Smooth muscle cell (in vitro differentiated cells): ENCODE data around the gene RALGAPA2. TPM values are rescaled to one million over a fixed set of nuclear protein-coding genes. Genes with fewer than 3 reads are reported as not detected.

Experiments
- DNase-seq: peaks from one replicate; lab custom pipeline; 2025; ENCODE audit not compliant: unreplicated experiment; lab: John Stamatoyannopoulos, UW
- H2AFZ ChIP-seq: fragments of 200-600 bp; sonication (generic); 2 replicates; pipeline ENCODE4 v1.6.0; 2016; ENCODE audit warnings: antibody characterized with exemption, low read depth, mild to moderate bottlenecking
- H3F3A ChIP-seq: fragments of 200-600 bp; sonication (generic); 2 replicates; pipeline ENCODE4 v1.6.0; 2017; ENCODE audit warnings: antibody characterized with exemption, low read depth
- H3K27ac ChIP-seq: fragments of 200-600 bp; sonication (generic); 2 replicates; pipeline ENCODE4 v1.5.1; 2016; ENCODE audit warnings: low read depth, mild to moderate bottlenecking
- H3K27me3 ChIP-seq: fragments of 200-600 bp; sonication (generic); 2 replicates; pipeline ENCODE4 v1.6.1; 2016; ENCODE audit warnings: low read depth, mild to moderate bottlenecking
- H3K36me3 ChIP-seq: fragments of 200-600 bp; sonication (generic); 2 replicates; pipeline ENCODE4 v1.5.1; 2016; ENCODE audit warnings: low read depth
- H3K4me1 ChIP-seq: fragments of 200-600 bp; sonication (generic); 2 replicates; pipeline ENCODE4 v1.5.1; 2016; ENCODE audit warnings: low read depth
- H3K4me2 ChIP-seq: fragments of 200-600 bp; sonication (generic); 2 replicates; pipeline ENCODE4 v1.6.0; 2016; ENCODE audit warnings: mild to moderate bottlenecking
- H3K4me3 ChIP-seq: fragments of 200-600 bp; sonication (generic); 2 replicates; pipeline ENCODE4 v1.5.1; 2016; ENCODE audit warnings: mild to moderate bottlenecking
- H3K79me2 ChIP-seq: fragments of 200-600 bp; sonication (generic); 2 replicates; pipeline ENCODE4 v1.6.0; 2016; ENCODE audit warnings: low read depth, mild to moderate bottlenecking
- H3K9ac ChIP-seq: fragments of 200-600 bp; sonication (generic); 2 replicates; pipeline ENCODE4 v1.6.0; 2016; ENCODE audit warnings: low read depth
- H3K9me3 ChIP-seq: fragments of 200-600 bp; sonication (generic); replicated peaks from 2 replicates; pipeline ENCODE4 v1.5.1; 2016; ENCODE audit warnings: low read depth
- H4K20me1 ChIP-seq: fragments of 200-600 bp; sonication (generic); 2 replicates; pipeline ENCODE4 v1.6.0; 2016; ENCODE audit warnings: low read depth
- WGBS: methylation state at CpG from one replicate; pipeline ENCODE4 v1.1.7; 2016; ENCODE audit warnings: low lambda C conversion rate; 5-methylcytosine and 5-hydroxymethylcytosine counted together
- polyA plus RNA-seq: library from polyadenylated mRNA; unstranded; fragments of >200 nt; fragmentation: Nextera tagmentation; extraction: Ambion mirVana; gene quantifications from 2 replicates; pipeline ENCODE4 v1.2.1, GENCODE V29; 2016
- total RNA-seq: library from RNA; depleted of rRNA; stranded (reverse); fragments of >200 nt; gene quantifications from 2 replicates; pipeline ENCODE4 v1.2.3, GENCODE V29; 2014
- TF ChIP-seq, protein P1 (sequence below): fragments of 200-600 bp; sonication (generic); IDR thresholded peaks from 2 replicates; pipeline ENCODE4 v1.5.1; 2017; ENCODE audit warnings: borderline replicate concordance, mild to moderate bottlenecking, antibody characterized with exemption; ENCODE audit not compliant: insufficient read depth, poor library complexity, severe bottlenecking

RALGAPA2 gene
- total and polyA plus RNA-seq, 2 experiments from 2014 or later, result 3.5 to 6.2 TPM

DNA sequence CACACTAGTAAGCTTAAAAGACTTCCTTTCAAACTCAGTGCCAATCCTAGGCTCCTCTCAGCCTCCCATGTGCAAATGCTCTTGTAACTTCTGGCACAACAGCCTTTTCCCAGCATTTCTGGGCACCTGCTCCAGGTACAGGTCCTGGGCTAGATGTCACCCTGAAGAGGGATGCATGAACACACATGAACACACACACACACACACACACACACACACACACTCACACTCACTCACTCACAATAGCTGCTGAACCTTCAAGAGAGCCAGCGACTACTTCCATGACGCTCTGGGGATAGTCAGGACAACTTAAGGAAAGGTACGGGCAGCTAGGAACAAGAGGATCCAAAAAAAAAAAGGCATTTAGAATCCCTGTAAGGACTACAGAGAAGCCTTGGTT is 221.8 kb downstream of the RALGAPA2 start:
- TF ChIP-seq, protein P1, sequence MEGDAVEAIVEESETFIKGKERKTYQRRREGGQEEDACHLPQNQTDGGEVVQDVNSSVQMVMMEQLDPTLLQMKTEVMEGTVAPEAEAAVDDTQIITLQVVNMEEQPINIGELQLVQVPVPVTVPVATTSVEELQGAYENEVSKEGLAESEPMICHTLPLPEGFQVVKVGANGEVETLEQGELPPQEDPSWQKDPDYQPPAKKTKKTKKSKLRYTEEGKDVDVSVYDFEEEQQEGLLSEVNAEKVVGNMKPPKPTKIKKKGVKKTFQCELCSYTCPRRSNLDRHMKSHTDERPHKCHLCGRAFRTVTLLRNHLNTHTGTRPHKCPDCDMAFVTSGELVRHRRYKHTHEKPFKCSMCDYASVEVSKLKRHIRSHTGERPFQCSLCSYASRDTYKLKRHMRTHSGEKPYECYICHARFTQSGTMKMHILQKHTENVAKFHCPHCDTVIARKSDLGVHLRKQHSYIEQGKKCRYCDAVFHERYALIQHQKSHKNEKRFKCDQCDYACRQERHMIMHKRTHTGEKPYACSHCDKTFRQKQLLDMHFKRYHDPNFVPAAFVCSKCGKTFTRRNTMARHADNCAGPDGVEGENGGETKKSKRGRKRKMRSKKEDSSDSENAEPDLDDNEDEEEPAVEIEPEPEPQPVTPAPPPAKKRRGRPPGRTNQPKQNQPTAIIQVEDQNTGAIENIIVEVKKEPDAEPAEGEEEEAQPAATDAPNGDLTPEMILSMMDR, result no peak
- no peak overlapping the region for H3K4me3 ChIP-seq
- no peak overlapping the region for H3K27ac ChIP-seq

GRCh38 chr20:20489648-20490341 is 222.6 kb downstream of the RALGAPA2 start:
- Histone ChIP-seq H4K20me1 (no peaks in the 10 kb centered on the region), H3K36me3 (no peaks in the 10 kb centered on the region), H3K4me3 (no peak overlapping the region), H3K27me3 (no peaks in the 10 kb centered on the region), H3F3A (no peaks in the 10 kb centered on the region), H2AFZ (no peak overlapping the region), H3K4me1 (peaks cover 30% of the 10 kb centered on the region), H3K79me2 (no peaks in the 10 kb centered on the region), H3K27ac (no peak overlapping the region), H3K4me2 (no peak overlapping the region), H3K9me3 (no peaks in the 10 kb centered on the region), H3K9ac (no peak overlapping the region)
- TF ChIP-seq, protein P1, result no peak
- 81% methylated on average over 6 of the region's 6 CpGs for WGBS
- no peak for DNase-seq

More for the DNA sequence above, 221.8 kb downstream of the RALGAPA2 start:
- H3K9ac ChIP-seq, result no peak overlapping the region
- no peaks in the 10 kb centered on the region for H4K20me1 ChIP-seq
- H3K36me3 ChIP-seq, result no peaks in the 10 kb centered on the region
- WGBS, result 96% methylated on average over 3 of the region's 3 CpGs
- H3K27me3 ChIP-seq, result no peaks in the 10 kb centered on the region
- H3K4me1 ChIP-seq, result peaks cover 30% of the 10 kb centered on the region
- H2AFZ ChIP-seq, result no peak overlapping the region
- no peaks in the 10 kb centered on the region for H3K79me2 ChIP-seq
- no peak for DNase-seq
- no peaks in the 10 kb centered on the region for H3F3A ChIP-seq
- no peak overlapping the region for H3K4me2 ChIP-seq
- no peaks in the 10 kb centered on the region for H3K9me3 ChIP-seq

- Histone ChIP-seq H3K9ac (no peak overlapping the region), H4K20me1 (no peaks in the 10 kb centered on the region), H3K36me3 (no peaks in the 10 kb centered on the region), H3K4me1 (peaks cover 30% of the 10 kb centered on the region), H2AFZ (no peak overlapping the region), H3K27ac (no peak overlapping the region), H3K9me3 (no peaks in the 10 kb centered on the region), H3K79me2 (no peaks in the 10 kb centered on the region), H3K4me3 (no peak overlapping the region), H3F3A (no peaks in the 10 kb centered on the region), H3K27me3 (no peaks in the 10 kb centered on the region), H3K4me2 (no peak overlapping the region)
- WGBS, result 82% methylated on average over 5 of the region's 5 CpGs
- TF ChIP-seq, protein P1, result no peak
- no peak for DNase-seq
Observed at GRCh38 chr20:20489054-20489453, 223.4 kb downstream of the RALGAPA2 start.

DNA sequence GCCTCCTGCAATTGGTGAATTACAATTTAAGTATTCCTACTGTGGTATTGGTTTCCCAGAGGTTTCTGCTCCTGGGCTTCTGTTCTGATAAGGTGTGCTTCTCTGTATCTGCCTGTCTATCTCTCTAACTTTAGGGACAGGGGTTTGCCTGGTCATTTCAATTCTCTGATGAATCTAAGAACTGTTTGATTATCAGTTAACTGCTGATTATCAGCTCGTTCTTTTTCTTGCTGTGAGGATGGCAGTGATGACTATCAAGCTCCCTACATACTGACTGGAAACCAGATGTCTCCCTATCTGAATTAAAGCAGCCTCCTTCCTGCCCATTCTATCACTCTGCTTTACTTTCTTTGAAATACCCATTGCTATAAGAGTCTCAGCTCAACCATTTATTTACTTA is 224.1 kb downstream of the RALGAPA2 start:
- Histone ChIP-seq H3K4me2 (no peak overlapping the region), H3K9me3 (no peaks in the 10 kb centered on the region), H3K4me3 (no peak overlapping the region), H3K4me1 (peaks cover 26% of the 10 kb centered on the region), H3F3A (no peaks in the 10 kb centered on the region), H3K9ac (no peak overlapping the region), H2AFZ (no peak overlapping the region), H3K27ac (no peak overlapping the region), H3K36me3 (no peaks in the 10 kb centered on the region), H3K79me2 (no peaks in the 10 kb centered on the region), H4K20me1 (no peaks in the 10 kb centered on the region), H3K27me3 (no peaks in the 10 kb centered on the region)
- WGBS, result 30% methylated on average over 1 of the region's 1 CpG
- DNase-seq, result no peak
- TF ChIP-seq, protein P1, result no peak
